Kidney (tissue), 14 donors: ENCODE results near the gene FAM25A. TPM values are rescaled to one million over a fixed set of nuclear protein-coding genes. Genes with fewer than 3 reads are reported as not detected.
A peak's percentile ranks its signal among the peaks of the same experiment; 100 is the strongest.
"Not testable (repeated sequence)": the region's sequence is repeated elsewhere in the genome, so short reads cannot be mapped to it uniquely, and the experiment has no call there.

Experiments
- DNase-seq, 5 donors: peaks; one replicate each; pipeline ENCODE4 v3.0.0-alpha.2; 2013 to 2020
- FAIRE-seq: peaks from 2 replicates; lab custom pipeline; 2012; peaks lifted over from hg19 to GRCh38; lab: Jason Lieb, UNC
- H3K27ac ChIP-seq, 2 donors: one replicate each; pipeline ENCODE4 v1.7.0; 2013; ENCODE audit warnings: low read depth in 2 of 2, low read length in 2 of 2, inconsistent platforms in 1 of 2
- H3K27me3 ChIP-seq: one replicate; pipeline ENCODE4 v1.7.1; 2013; ENCODE audit warnings: low read length, inconsistent platforms; ENCODE audit not compliant: control insufficient read depth, insufficient read depth
- H3K36me3 ChIP-seq, 3 donors: one replicate each; pipeline versions ENCODE4 v1.7.0 to v1.7.1; 2013; ENCODE audit warnings: low read length in 3 of 3, control low read depth in 1 of 3, inconsistent platforms in 1 of 3; ENCODE audit not compliant: insufficient read depth in 3 of 3, control insufficient read depth in 2 of 3
- H3K4me1 ChIP-seq, 3 donors: one replicate each; pipeline versions ENCODE4 v1.7.0 to v1.7.1; 2013; ENCODE audit warnings: low read length in 3 of 3, inconsistent platforms in 1 of 3, low read depth in 1 of 3; ENCODE audit not compliant: control insufficient read depth in 2 of 3, insufficient read depth in 2 of 3
- H3K4me3 ChIP-seq, 3 donors: one replicate each; pipeline versions ENCODE4 v1.7.0 to v1.8.1; 2013; ENCODE audit warnings: low read length in 3 of 3, control low read depth in 1 of 3, inconsistent platforms in 1 of 3
- H3K9ac ChIP-seq, 3 donors: one replicate each; pipeline versions ENCODE4 v1.7.0 to v1.7.1; 2013; ENCODE audit warnings: low read length in 3 of 3, control low read depth in 1 of 3, inconsistent platforms in 1 of 3
- H3K9me3 ChIP-seq, 3 donors: one replicate each; pipeline versions ENCODE4 v1.7.0 to v1.7.1; 2013; ENCODE audit warnings: low read length in 3 of 3, control low read depth in 1 of 3, inconsistent platforms in 1 of 3; ENCODE audit not compliant: control insufficient read depth in 2 of 3, insufficient read depth in 1 of 3
- intact Hi-C: fragments of 100-400 bp; cut with DNase I; formaldehyde crosslinking; loops from one replicate; pipeline ENCODE4 v1.11.1; 2022
- polyA plus RNA-seq: library from polyadenylated mRNA; stranded (reverse); fragments of 350-450 nt; fragmentation: Illumina TruSeq; extraction: RNeasy Lipid Tissue Mini Kit (QIAGEN cat#74804); gene quantifications from one replicate; pipeline ENCODE4 v1.2.3, GENCODE V29; 2014; ENCODE audit warnings: low read depth, low replicate concordance; ENCODE audit not compliant: insufficient read depth
- total RNA-seq: library from RNA; stranded (reverse); fragmentation: NEBNext Ultra II Directional; extraction: Animal tissue kit (Norgen Biotek cat#: 25700); gene quantifications from one replicate; pipeline ENCODE4 v1.2.1, GENCODE V29; 2021
- TF ChIP-seq, protein P1 (sequence below): IDR thresholded peaks from 3 replicates; pipeline ENCODE4 v1.5.1; 2012; ENCODE audit warnings: mild to moderate bottlenecking, moderate library complexity, borderline replicate concordance; ENCODE audit not compliant: insufficient read depth; ENCODE audit errors: extremely low read depth
- donor health status: control.
- donor health status: control.
- donor health status: control.
- donor health status: control.
- donor health status: control.
- donor health status: DM: yes; HTN: yes; CAD: no.
- donor health status: Normal renal cell carcinoma (clear cell type).

Gene FAM25A
- total and polyA plus RNA-seq, 2 donors from 2014 or later, result not detected

DNA sequence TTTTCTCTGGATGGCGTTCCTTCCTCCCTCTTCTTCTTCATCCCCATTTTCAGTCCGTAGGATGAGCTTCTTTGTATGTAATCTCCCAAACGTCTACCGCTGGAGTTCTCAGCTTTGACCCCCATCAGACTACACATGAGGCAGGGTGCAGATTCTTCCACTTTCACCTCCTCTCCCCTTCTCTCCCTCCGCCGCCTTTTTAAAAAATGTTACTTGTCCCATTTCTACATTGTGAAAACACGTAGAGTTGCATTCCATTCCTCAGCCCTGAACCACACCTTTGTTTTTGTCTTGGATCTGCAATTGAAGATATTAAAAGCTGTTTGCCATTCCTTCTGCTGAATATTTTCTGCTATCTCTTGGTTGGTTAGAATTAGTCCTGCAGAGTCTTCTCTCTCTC lies 45.6 kb upstream of the FAM25A start:
- FAIRE-seq, result no peak
- intact Hi-C loops, result no loop called here

GRCh38 chr10:86976362-86977056 lies 43.6 kb upstream of the FAM25A start:
- TF ChIP-seq, protein P1, sequence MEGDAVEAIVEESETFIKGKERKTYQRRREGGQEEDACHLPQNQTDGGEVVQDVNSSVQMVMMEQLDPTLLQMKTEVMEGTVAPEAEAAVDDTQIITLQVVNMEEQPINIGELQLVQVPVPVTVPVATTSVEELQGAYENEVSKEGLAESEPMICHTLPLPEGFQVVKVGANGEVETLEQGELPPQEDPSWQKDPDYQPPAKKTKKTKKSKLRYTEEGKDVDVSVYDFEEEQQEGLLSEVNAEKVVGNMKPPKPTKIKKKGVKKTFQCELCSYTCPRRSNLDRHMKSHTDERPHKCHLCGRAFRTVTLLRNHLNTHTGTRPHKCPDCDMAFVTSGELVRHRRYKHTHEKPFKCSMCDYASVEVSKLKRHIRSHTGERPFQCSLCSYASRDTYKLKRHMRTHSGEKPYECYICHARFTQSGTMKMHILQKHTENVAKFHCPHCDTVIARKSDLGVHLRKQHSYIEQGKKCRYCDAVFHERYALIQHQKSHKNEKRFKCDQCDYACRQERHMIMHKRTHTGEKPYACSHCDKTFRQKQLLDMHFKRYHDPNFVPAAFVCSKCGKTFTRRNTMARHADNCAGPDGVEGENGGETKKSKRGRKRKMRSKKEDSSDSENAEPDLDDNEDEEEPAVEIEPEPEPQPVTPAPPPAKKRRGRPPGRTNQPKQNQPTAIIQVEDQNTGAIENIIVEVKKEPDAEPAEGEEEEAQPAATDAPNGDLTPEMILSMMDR, result no peak
- FAIRE-seq (no peak), DNase-seq (no peak)
- no peak overlapping the region for H3K27ac ChIP-seq
- no peaks in the 10 kb centered on the region for H3K36me3 ChIP-seq
- no peak overlapping the region for H3K9ac ChIP-seq
- no peaks in the 10 kb centered on the region for H3K27me3 ChIP-seq
- H3K4me1 ChIP-seq, result peaks cover 0 to 29% (median 14%) of the 10 kb centered on the region in 3 donors
- no peak overlapping the region for H3K4me3 ChIP-seq
- intact Hi-C loops, result no loop called here
- H3K9me3 ChIP-seq, result no peaks in the 10 kb centered on the region

More for the DNA sequence above, 45.6 kb upstream of the FAM25A start:
- no peak for DNase-seq
- Histone ChIP-seq H3K4me1 (peaks cover 0 to 20% (median 14%) of the 10 kb centered on the region in 3 donors), H3K4me3 (no peak overlapping the region), H3K9ac (no peak overlapping the region), H3K27me3 (no peaks in the 10 kb centered on the region), H3K36me3 (no peaks in the 10 kb centered on the region), H3K27ac (no peak overlapping the region), H3K9me3 (no peaks in the 10 kb centered on the region)
- TF ChIP-seq, protein P1, result no peak

GRCh38 chr10:86978457-86978856 lies 41.6 kb upstream of the FAM25A start:
- H3K9me3 ChIP-seq, H3K9ac ChIP-seq, intact Hi-C loops, H3K36me3 ChIP-seq, H3K4me3 ChIP-seq, FAIRE-seq, H3K27me3 ChIP-seq, DNase-seq: not testable (repeated sequence)
- peaks cover 0 to 25% (median 13%) of the 10 kb centered on the region in 3 donors for H3K4me1 ChIP-seq
- peak overlapping the region in 1 of 2 donors; percentile 4 for H3K27ac ChIP-seq

DNA sequence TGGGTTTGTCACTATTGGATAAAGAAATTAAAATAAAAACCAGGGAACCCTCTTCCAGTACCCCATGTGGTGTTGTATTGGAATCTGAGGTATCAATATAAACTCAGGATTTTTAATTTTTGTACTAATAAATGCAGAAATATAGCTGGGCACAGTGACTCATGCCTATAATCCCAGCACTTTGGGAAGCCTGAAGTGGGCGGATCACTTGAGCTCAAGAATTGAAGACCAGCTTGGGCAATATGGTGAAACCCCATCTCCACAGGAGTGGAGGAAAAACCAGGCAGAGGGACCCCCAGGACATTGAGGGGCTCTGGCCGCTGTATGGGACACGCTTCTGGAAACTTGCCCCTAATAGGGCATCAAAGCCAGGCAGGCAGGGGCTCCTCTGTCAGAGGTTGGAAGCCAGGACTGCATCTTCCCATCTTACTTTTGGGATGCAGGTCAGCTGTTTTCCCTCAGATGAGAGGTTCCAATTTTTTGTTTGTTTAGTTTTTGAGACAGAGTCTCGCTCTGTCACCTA lies 40.7 kb upstream of the FAM25A start:
- Histone ChIP-seq H3K27me3 (no peaks in the 10 kb centered on the region), H3K4me1 (peaks cover 0 to 20% (median 13%) of the 10 kb centered on the region in 3 donors), H3K27ac (peak overlapping the region in 1 of 2 donors; percentile 28), H3K9ac (no peak overlapping the region), H3K36me3 (no peaks in the 10 kb centered on the region), H3K9me3 (no peaks in the 10 kb centered on the region), H3K4me3 (no peak overlapping the region)
- TF ChIP-seq, protein P1, result no peak
- DNase-seq (no peak), FAIRE-seq (no peak)
- intact Hi-C loops, result no loop called here
